Measurements from ENCODE around the gene MBD6.

MBD6 gene

GRCh38 chr12:57563358-57563757, 40.7 kb downstream of the MBD6 start:
- WGBS (ENCODE audit: extremely low coverage, insufficient coverage, insufficient read length) = no CpG with 5 or more reads among the region's 4 CpGs
- Histone ChIP-seq H3K9ac (ENCODE audit: low read length) (no peak overlapping the region), H2BK120ac (ENCODE audit: insufficient read depth, low read length, poor library complexity) (no peak overlapping the region), H3K36me3 (ENCODE audit: control insufficient read depth in 1 of 2, insufficient read depth in 2 of 2, low read length in 2 of 2) (no peaks in the 10 kb centered on the region), H3K4me3 (ENCODE audit: low read depth, low read length) (no peak overlapping the region), H4K91ac (ENCODE audit: low read depth, low read length) (no peak overlapping the region), H3K14ac (ENCODE audit: low read length) (no peak overlapping the region), H3K9me3 (ENCODE audit: insufficient read depth, low read depth, low read length) (no peaks in the 10 kb centered on the region), H3K18ac (ENCODE audit: low read length) (no peak overlapping the region), H4K12ac (ENCODE audit: low read depth, low read length) (no peak overlapping the region), H2BK5ac (ENCODE audit: low read depth, low read length, poor library complexity) (no peak overlapping the region), H2AFZ (ENCODE audit: insufficient read depth, low read length, poor library complexity) (no peak overlapping the region), H3K4me1 (ENCODE audit: control insufficient read depth in 1 of 2, insufficient read depth in 2 of 2, low read length in 2 of 2) (no peaks in the 10 kb centered on the region), H3K79me2 (ENCODE audit: control insufficient read depth, insufficient read depth, low read length, poor library complexity) (no peaks in the 10 kb centered on the region), H3K27ac (ENCODE audit: low read depth, low read length) (no peak overlapping the region), H2AK5ac (ENCODE audit: low read length) (no peak overlapping the region), H4K8ac (ENCODE audit: low read depth, low read length) (no peak overlapping the region), H3K79me1 (ENCODE audit: low read length) (no peaks in the 10 kb centered on the region), H3K27me3 (ENCODE audit: insufficient read depth, low read length) (no peaks in the 10 kb centered on the region), H3K4me2 (ENCODE audit: low read length) (no peak overlapping the region), H3K4ac (ENCODE audit: low read depth, low read length) (no peak overlapping the region), H2BK12ac (ENCODE audit: low read length) (no peak overlapping the region), H3K23ac (ENCODE audit: low read length) (no peak overlapping the region)
- no peak for DNase-seq

GRCh38 chr12:57564178-57564740, 41.6 kb downstream of the MBD6 start:
- Histone ChIP-seq H2AFZ (ENCODE audit: insufficient read depth, low read length, poor library complexity) (no peak overlapping the region), H3K4me3 (ENCODE audit: low read depth, low read length) (no peak overlapping the region), H4K12ac (ENCODE audit: low read depth, low read length) (no peak overlapping the region), H3K14ac (ENCODE audit: low read length) (no peak overlapping the region), H3K9ac (ENCODE audit: low read length) (no peak overlapping the region), H3K27ac (ENCODE audit: low read depth, low read length) (no peak overlapping the region), H3K79me1 (ENCODE audit: low read length) (no peaks in the 10 kb centered on the region), H3K4me2 (ENCODE audit: low read length) (no peak overlapping the region), H2BK5ac (ENCODE audit: low read depth, low read length, poor library complexity) (no peak overlapping the region), H3K23ac (ENCODE audit: low read length) (no peak overlapping the region), H3K4ac (ENCODE audit: low read depth, low read length) (no peak overlapping the region), H2BK12ac (ENCODE audit: low read length) (no peak overlapping the region), H3K4me1 (ENCODE audit: control insufficient read depth in 1 of 2, insufficient read depth in 2 of 2, low read length in 2 of 2) (no peaks in the 10 kb centered on the region), H4K91ac (ENCODE audit: low read depth, low read length) (no peak overlapping the region), H2BK120ac (ENCODE audit: insufficient read depth, low read length, poor library complexity) (no peak overlapping the region), H3K79me2 (ENCODE audit: control insufficient read depth, insufficient read depth, low read length, poor library complexity) (no peaks in the 10 kb centered on the region), H3K36me3 (ENCODE audit: control insufficient read depth in 1 of 2, insufficient read depth in 2 of 2, low read length in 2 of 2) (no peaks in the 10 kb centered on the region), H2AK5ac (ENCODE audit: low read length) (no peak overlapping the region), H3K27me3 (ENCODE audit: insufficient read depth, low read length) (no peaks in the 10 kb centered on the region), H3K18ac (ENCODE audit: low read length) (no peak overlapping the region), H4K8ac (ENCODE audit: low read depth, low read length) (no peak overlapping the region), H3K9me3 (ENCODE audit: insufficient read depth, low read depth, low read length) (no peaks in the 10 kb centered on the region)
- no peak for DNase-seq
- WGBS (ENCODE audit: extremely low coverage, insufficient coverage, insufficient read length) = no CpG with 5 or more reads among the region's 7 CpGs

- Histone ChIP-seq H3K4me2 (ENCODE audit: low read length) (no peak overlapping the region), H3K36me3 (ENCODE audit: control insufficient read depth in 1 of 2, insufficient read depth in 2 of 2, low read length in 2 of 2) (no peaks in the 10 kb centered on the region), H3K4me3 (ENCODE audit: low read depth, low read length) (no peak overlapping the region), H3K14ac (ENCODE audit: low read length) (no peak overlapping the region), H2AFZ (ENCODE audit: insufficient read depth, low read length, poor library complexity) (no peak overlapping the region), H3K18ac (ENCODE audit: low read length) (no peak overlapping the region), H3K27ac (ENCODE audit: low read depth, low read length) (no peak overlapping the region), H2BK5ac (ENCODE audit: low read depth, low read length, poor library complexity) (no peak overlapping the region), H3K4me1 (ENCODE audit: control insufficient read depth in 1 of 2, insufficient read depth in 2 of 2, low read length in 2 of 2) (no peaks in the 10 kb centered on the region), H3K79me2 (ENCODE audit: control insufficient read depth, insufficient read depth, low read length, poor library complexity) (no peaks in the 10 kb centered on the region), H2BK12ac (ENCODE audit: low read length) (no peak overlapping the region), H3K9ac (ENCODE audit: low read length) (no peak overlapping the region), H4K12ac (ENCODE audit: low read depth, low read length) (no peak overlapping the region), H2BK120ac (ENCODE audit: insufficient read depth, low read length, poor library complexity) (no peak overlapping the region), H2AK5ac (ENCODE audit: low read length) (no peak overlapping the region), H3K23ac (ENCODE audit: low read length) (no peak overlapping the region), H4K8ac (ENCODE audit: low read depth, low read length) (no peak overlapping the region), H4K91ac (ENCODE audit: low read depth, low read length) (no peak overlapping the region), H3K79me1 (ENCODE audit: low read length) (no peaks in the 10 kb centered on the region), H3K9me3 (ENCODE audit: insufficient read depth, low read depth, low read length) (peaks cover 3% of the 10 kb centered on the region), H3K27me3 (ENCODE audit: insufficient read depth, low read length) (no peaks in the 10 kb centered on the region), H3K4ac (ENCODE audit: low read depth, low read length) (no peak overlapping the region)
- no peak for DNase-seq
- WGBS (ENCODE audit: extremely low coverage, insufficient coverage, insufficient read length) = no CpG with 5 or more reads among the region's 6 CpGs
Observed at GRCh38 chr12:57568838-57569237, 46.2 kb downstream of the MBD6 start.

GRCh38 chr12:57569858-57570257, 47.2 kb downstream of the MBD6 start:
- H3K27me3 ChIP-seq (ENCODE audit: insufficient read depth, low read length) = no peaks in the 10 kb centered on the region
- no peak overlapping the region for H3K9ac ChIP-seq (ENCODE audit: low read length)
- H3K23ac ChIP-seq (ENCODE audit: low read length) = no peak overlapping the region
- H3K79me1 ChIP-seq (ENCODE audit: low read length) = no peaks in the 10 kb centered on the region
- H3K36me3 ChIP-seq (ENCODE audit: control insufficient read depth in 1 of 2, insufficient read depth in 2 of 2, low read length in 2 of 2) = no peaks in the 10 kb centered on the region
- H3K79me2 ChIP-seq (ENCODE audit: control insufficient read depth, insufficient read depth, low read length, poor library complexity) = no peaks in the 10 kb centered on the region
- no peak overlapping the region for H2AFZ ChIP-seq (ENCODE audit: insufficient read depth, low read length, poor library complexity)
- no peak overlapping the region for H3K4me3 ChIP-seq (ENCODE audit: low read depth, low read length)
- no CpG with 5 or more reads among the region's 18 CpGs for WGBS (ENCODE audit: extremely low coverage, insufficient coverage, insufficient read length)
- H2AK5ac ChIP-seq (ENCODE audit: low read length) = no peak overlapping the region
- H2BK5ac ChIP-seq (ENCODE audit: low read depth, low read length, poor library complexity) = no peak overlapping the region
- no peak overlapping the region for H3K18ac ChIP-seq (ENCODE audit: low read length)
- no peak overlapping the region for H3K4me2 ChIP-seq (ENCODE audit: low read length)
- H2BK120ac ChIP-seq (ENCODE audit: insufficient read depth, low read length, poor library complexity) = no peak overlapping the region
- no peak overlapping the region for H4K12ac ChIP-seq (ENCODE audit: low read depth, low read length)
- H3K4ac ChIP-seq (ENCODE audit: low read depth, low read length) = no peak overlapping the region
- no peak for DNase-seq
- H3K27ac ChIP-seq (ENCODE audit: low read depth, low read length) = no peak overlapping the region
- no peak overlapping the region for H4K8ac ChIP-seq (ENCODE audit: low read depth, low read length)
- peaks cover 3% of the 10 kb centered on the region for H3K9me3 ChIP-seq (ENCODE audit: insufficient read depth, low read depth, low read length)
- no peak overlapping the region for H2BK12ac ChIP-seq (ENCODE audit: low read length)
- no peaks in the 10 kb centered on the region for H3K4me1 ChIP-seq (ENCODE audit: control insufficient read depth in 1 of 2, insufficient read depth in 2 of 2, low read length in 2 of 2)
- H4K91ac ChIP-seq (ENCODE audit: low read depth, low read length) = no peak overlapping the region
- no peak overlapping the region for H3K14ac ChIP-seq (ENCODE audit: low read length)

All from trophoblast cell (in vitro differentiated cells and primary cell).